Skeletal muscle satellite cell (primary cell): ENCODE measurements around the gene ARSB.

Experiments
- H3K27me3 ChIP-seq: 2 replicates; pipeline ENCODE4 v1.7.0; 2013; ENCODE audit warnings: low read length; ENCODE audit not compliant: control insufficient read depth, insufficient read depth
- H3K36me3 ChIP-seq: 2 replicates; pipeline ENCODE4 v1.7.0; 2013; ENCODE audit warnings: mild to moderate bottlenecking, control low read depth, low read length; ENCODE audit not compliant: insufficient read depth
- H3K4me1 ChIP-seq: 2 replicates; pipeline ENCODE4 v1.7.0; 2013; ENCODE audit warnings: low read length; ENCODE audit not compliant: control insufficient read depth, insufficient read depth
- H3K4me2 ChIP-seq: 2 replicates; pipeline ENCODE4 v1.7.0; 2013; ENCODE audit warnings: mild to moderate bottlenecking, low read length
- H3K4me3 ChIP-seq: 2 replicates; pipeline ENCODE4 v1.7.0; 2013; ENCODE audit warnings: low read length
- H3K9ac ChIP-seq: 2 replicates; pipeline ENCODE4 v1.7.0; 2013; ENCODE audit warnings: mild to moderate bottlenecking, low read depth, low read length, moderate library complexity
- H3K9me3 ChIP-seq: replicated peaks from 2 replicates; pipeline ENCODE4 v1.7.0; 2013; ENCODE audit warnings: mild to moderate bottlenecking, control low read depth, low read length

The ARSB gene

GRCh38 chr5:78779771-78780616 is 205.1 kb downstream of the ARSB start:
- H3K4me1 ChIP-seq, result peaks cover 41% of the 10 kb centered on the region
- no peak overlapping the region for H3K4me3 ChIP-seq
- no peaks in the 10 kb centered on the region for H3K36me3 ChIP-seq
- H3K4me2 ChIP-seq, result peak overlapping the region; percentile 2
- no peaks in the 10 kb centered on the region for H3K27me3 ChIP-seq
- no peaks in the 10 kb centered on the region for H3K9me3 ChIP-seq
- peak overlapping the region; percentile 38 for H3K9ac ChIP-seq

GRCh38 chr5:78779262-78779661 is 205.8 kb downstream of the ARSB start:
- peak overlapping the region; percentile 38 for H3K9ac ChIP-seq

DNA sequence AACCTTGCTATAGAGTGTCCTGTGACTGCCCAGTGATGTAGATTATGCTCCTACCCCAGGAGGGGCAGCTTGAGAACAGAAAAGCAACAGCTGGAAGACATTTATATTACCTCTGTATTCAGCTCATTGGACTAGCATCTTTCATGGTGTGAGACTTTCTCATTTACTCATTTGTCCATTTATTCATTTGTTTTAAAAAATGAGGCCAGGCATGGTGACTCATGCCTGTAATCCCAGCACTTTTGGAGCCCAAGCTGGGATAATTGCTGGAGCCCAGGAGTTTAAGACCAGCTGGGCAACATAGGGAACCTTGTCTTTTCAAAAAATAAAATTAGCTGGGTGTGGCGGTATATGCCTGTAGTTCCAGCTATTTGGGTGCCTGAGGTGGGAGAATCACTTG is 206.6 kb downstream of the ARSB start:
- H3K36me3 ChIP-seq, result no peaks in the 10 kb centered on the region
- H3K9ac ChIP-seq, result no peak overlapping the region
- peaks cover 37% of the 10 kb centered on the region for H3K4me1 ChIP-seq
- no peaks in the 10 kb centered on the region for H3K9me3 ChIP-seq
- H3K4me3 ChIP-seq, result no peak overlapping the region
- no peaks in the 10 kb centered on the region for H3K27me3 ChIP-seq
- no peak overlapping the region for H3K4me2 ChIP-seq

More at GRCh38 chr5:78779262-78779661, 205.8 kb downstream of the ARSB start:
- no peak overlapping the region for H3K4me3 ChIP-seq
- H3K4me1 ChIP-seq, result peaks cover 41% of the 10 kb centered on the region
- H3K4me2 ChIP-seq, result peak overlapping the region; percentile 2
- no peaks in the 10 kb centered on the region for H3K36me3 ChIP-seq
- H3K9me3 ChIP-seq, result no peaks in the 10 kb centered on the region
- H3K27me3 ChIP-seq, result no peaks in the 10 kb centered on the region

DNA sequence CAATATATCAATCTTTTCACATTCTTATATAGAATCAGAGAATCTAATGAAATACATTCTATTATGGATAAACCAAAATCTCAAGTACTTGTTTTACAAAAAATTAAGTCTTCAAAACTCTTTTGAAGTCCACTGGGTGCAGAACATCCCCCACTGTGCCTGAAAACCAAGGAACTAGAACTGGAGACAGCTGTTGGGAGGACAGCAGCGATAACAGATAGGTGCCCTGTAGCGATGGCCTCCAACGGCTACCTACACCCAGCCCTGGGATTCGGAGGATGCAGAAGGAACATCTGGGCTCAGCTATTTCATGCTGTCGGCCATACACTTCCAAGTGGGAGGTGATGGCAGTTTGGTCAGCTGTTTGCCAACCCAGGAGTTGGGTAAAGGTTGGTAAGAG is 207.2 kb downstream of the ARSB start:
- H3K27me3 ChIP-seq, result no peaks in the 10 kb centered on the region
- H3K36me3 ChIP-seq, result no peaks in the 10 kb centered on the region
- H3K4me2 ChIP-seq, result no peak overlapping the region
- H3K4me3 ChIP-seq, result no peak overlapping the region
- H3K9ac ChIP-seq, result no peak overlapping the region
- no peaks in the 10 kb centered on the region for H3K9me3 ChIP-seq
- H3K4me1 ChIP-seq, result peaks cover 31% of the 10 kb centered on the region

- Histone ChIP-seq H3K4me3 (no peak overlapping the region), H3K27me3 (no peaks in the 10 kb centered on the region), H3K9me3 (no peaks in the 10 kb centered on the region), H3K36me3 (no peaks in the 10 kb centered on the region), H3K9ac (no peak overlapping the region), H3K4me2 (no peak overlapping the region), H3K4me1 (peaks cover 29% of the 10 kb centered on the region)
Observed at GRCh38 chr5:78776637-78777036, 208.5 kb downstream of the ARSB start.

- peaks cover 9% of the 10 kb centered on the region for H3K4me1 ChIP-seq
- no peaks in the 10 kb centered on the region for H3K36me3 ChIP-seq
Observed at GRCh38 chr5:78773655-78774054, 211.5 kb downstream of the ARSB start.

GRCh38 chr5:78771260-78772205 is 213.6 kb downstream of the ARSB start:
- H3K4me1 ChIP-seq, result peaks cover 4% of the 10 kb centered on the region
- H3K9ac ChIP-seq, result no peak overlapping the region
- H3K36me3 ChIP-seq, result no peaks in the 10 kb centered on the region
- no peak overlapping the region for H3K4me3 ChIP-seq
- H3K27me3 ChIP-seq, result peaks cover 1% of the 10 kb centered on the region
- H3K9me3 ChIP-seq, result no peaks in the 10 kb centered on the region
- no peak overlapping the region for H3K4me2 ChIP-seq

More at GRCh38 chr5:78773655-78774054, 211.5 kb downstream of the ARSB start:
- Histone ChIP-seq H3K27me3 (no peaks in the 10 kb centered on the region), H3K9ac (no peak overlapping the region), H3K4me3 (no peak overlapping the region), H3K4me2 (no peak overlapping the region), H3K9me3 (no peaks in the 10 kb centered on the region)

DNA sequence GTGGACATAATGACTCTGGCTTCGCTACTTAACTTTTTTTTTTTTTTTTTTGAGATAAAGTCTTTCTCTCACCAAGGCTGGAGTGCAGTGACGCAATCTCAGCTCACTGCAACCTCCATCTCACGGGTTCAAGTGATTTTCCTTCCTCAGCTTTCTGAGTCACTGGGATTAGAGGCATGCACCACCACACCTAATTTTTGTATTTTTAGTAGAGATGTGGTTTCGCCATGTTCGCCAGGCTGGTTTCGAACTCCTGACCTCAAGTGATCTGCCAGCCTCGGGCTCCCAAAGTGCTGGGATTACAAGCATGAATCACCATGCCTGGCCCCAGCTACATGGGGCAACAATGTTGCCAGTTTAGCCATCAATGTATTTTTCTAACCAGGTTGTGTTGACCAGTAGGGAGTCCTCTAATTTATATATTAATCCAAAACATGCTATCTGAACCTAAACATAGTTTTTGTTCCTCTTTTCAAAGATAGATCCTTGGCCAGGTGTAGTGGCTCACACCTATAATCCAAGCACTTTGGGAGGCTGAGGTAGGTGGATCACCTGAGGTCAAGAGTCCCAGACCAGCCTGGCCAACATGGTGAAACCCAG is 216.2 kb downstream of the ARSB start:
- no peak overlapping the region for H3K4me2 ChIP-seq

GRCh38 chr5:78766412-78766762 is 218.7 kb downstream of the ARSB start:
- Histone ChIP-seq H3K36me3 (no peaks in the 10 kb centered on the region), H3K9ac (no peak overlapping the region), H3K9me3 (no peaks in the 10 kb centered on the region), H3K4me2 (no peak overlapping the region), H3K4me1 (peaks cover 4% of the 10 kb centered on the region), H3K27me3 (peaks cover 22% of the 10 kb centered on the region), H3K4me3 (no peak overlapping the region)

More for the DNA sequence above, 216.2 kb downstream of the ARSB start:
- H3K4me3 ChIP-seq, result no peak overlapping the region
- H3K9ac ChIP-seq, result no peak overlapping the region
- H3K9me3 ChIP-seq, result no peaks in the 10 kb centered on the region
- H3K4me1 ChIP-seq, result peaks cover 4% of the 10 kb centered on the region
- no peaks in the 10 kb centered on the region for H3K36me3 ChIP-seq
- H3K27me3 ChIP-seq, result peaks cover 18% of the 10 kb centered on the region

DNA sequence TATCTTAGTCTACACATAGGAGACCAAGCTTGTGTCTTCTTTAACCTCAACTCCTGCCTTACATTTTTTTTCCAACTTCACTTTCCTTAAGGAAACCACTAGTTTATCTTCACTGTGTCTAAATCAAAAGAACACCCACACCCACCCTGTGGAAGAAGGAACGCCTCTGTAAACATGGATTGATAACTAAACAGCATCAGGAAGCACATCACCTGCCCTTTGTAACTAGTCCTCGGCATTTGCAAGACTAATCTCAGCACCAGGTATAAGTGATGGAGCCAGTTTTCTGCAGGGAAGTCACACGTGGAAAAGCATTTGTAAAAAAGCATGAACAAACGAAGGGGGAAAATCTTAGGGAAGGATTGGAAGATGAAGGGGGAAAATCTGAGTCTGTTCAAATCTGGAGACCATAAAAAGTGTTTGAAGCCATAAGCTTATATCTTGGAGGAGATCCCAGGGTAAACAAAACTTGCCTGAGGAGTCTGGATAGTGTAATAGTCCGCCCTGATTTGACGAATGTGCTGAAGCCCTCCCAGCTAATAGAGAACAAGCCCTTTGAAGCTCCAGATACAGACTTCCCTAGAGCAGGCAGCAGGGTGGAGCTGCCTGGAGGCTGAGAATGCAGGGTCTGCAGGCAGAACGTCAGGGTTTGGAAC is 219.2 kb downstream of the ARSB start:
- Histone ChIP-seq H3K27me3 (peaks cover 22% of the 10 kb centered on the region), H3K4me3 (no peak overlapping the region), H3K36me3 (no peaks in the 10 kb centered on the region), H3K4me1 (peaks cover 4% of the 10 kb centered on the region), H3K4me2 (no peak overlapping the region), H3K9ac (no peak overlapping the region), H3K9me3 (no peaks in the 10 kb centered on the region)

DNA sequence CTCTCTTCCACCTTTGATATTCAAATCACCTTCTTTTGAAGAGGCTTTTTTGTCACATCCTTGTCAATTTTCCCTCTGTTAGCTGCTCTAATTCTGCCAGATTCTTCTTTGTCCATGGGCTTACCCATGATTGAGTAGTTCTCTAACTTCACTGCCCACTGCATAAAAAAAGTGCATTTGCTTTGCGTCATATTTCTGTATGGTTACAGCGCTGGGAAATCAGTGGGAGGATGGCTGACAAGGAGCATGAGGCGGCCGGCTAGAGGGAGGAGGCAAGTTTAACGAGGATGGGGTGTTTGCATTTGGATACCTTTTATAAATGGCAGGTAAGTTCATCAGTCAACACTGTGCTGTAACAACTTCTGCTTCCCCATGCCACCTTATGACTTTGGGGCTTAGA is 220.0 kb downstream of the ARSB start:
- Histone ChIP-seq H3K9me3 (no peaks in the 10 kb centered on the region), H3K27me3 (peaks cover 22% of the 10 kb centered on the region), H3K4me2 (no peak overlapping the region), H3K9ac (no peak overlapping the region), H3K36me3 (no peaks in the 10 kb centered on the region), H3K4me1 (peaks cover 4% of the 10 kb centered on the region), H3K4me3 (no peak overlapping the region)
